ENCODE data around the gene NMUR1. TPM values are rescaled to one million over a fixed set of nuclear protein-coding genes. Genes with fewer than 3 reads are reported as not detected.
"Not testable (repeated sequence)": the region's sequence is repeated elsewhere in the genome, so short reads cannot be mapped to it uniquely, and the experiment has no call there.

NMUR1 gene, protein sequence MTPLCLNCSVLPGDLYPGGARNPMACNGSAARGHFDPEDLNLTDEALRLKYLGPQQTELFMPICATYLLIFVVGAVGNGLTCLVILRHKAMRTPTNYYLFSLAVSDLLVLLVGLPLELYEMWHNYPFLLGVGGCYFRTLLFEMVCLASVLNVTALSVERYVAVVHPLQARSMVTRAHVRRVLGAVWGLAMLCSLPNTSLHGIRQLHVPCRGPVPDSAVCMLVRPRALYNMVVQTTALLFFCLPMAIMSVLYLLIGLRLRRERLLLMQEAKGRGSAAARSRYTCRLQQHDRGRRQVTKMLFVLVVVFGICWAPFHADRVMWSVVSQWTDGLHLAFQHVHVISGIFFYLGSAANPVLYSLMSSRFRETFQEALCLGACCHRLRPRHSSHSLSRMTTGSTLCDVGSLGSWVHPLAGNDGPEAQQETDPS
- 0.10 and 0.22 TPM in 2 replicates for total RNA-seq (2014; rRNA removed; shearing (Covaris generic))

DNA sequence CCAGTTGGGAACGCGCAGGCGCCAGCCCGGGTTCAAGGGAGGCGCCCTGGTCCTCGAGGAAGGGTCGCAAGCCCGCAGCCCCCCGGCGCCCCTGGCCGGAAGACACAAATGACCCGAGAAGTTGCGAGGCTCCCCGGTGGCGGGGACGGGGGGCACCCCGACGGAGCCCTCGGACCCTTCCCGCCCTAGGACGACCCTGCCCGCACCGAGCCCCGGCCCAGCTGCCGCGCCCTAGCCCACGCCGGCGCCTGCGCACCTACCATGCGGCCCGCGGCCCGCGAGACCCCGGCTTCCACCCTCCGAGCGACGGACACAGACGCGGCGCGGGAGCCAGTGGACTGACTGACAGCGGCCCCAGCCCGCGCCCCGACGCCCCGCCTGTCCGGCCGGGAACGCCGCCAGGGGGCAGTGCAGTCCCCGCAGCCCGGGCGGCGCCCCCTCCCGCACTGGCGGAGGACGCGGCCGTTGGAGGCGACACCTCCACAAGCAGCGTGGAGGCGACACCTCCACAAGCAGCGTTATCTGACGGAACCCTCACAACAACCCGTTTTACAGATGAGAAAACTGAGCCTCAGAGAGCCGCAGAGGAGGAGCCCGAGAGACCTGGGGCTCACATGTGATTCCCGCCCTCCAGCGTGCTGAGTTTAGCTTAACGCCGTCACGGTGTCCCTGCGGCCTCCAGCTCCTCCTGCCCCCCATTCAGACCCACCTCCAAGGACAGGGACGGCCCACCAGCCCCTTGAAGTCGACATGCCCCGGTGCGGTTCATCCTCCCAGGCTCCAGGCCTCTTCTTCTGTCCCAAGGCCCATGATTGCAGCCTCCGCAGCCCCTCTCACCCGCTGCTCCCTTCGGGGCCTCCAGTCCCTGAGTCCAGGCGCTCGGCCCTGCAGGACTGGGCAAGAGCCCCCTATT lies at the start of gene NMUR1:
Gene NMUR1, minus strand, starts transcription at position 347 of the 913 bp plus-strand sequence. Its CDS starts 84 bp downstream, at position 263.
- Histone ChIP-seq H3K4me3 (ENCODE audit: insufficient read depth, low read depth, low read length) (peak within 1 kb of the TSS; percentile 40), H3K36me3 (replicated peaks; ENCODE audit: control insufficient read depth, insufficient read depth, low read length) (no peaks in the 10 kb centered on the region), H3K27me3 (ENCODE audit: control insufficient read depth, insufficient read depth, low read length) (peaks cover 12% of the 10 kb centered on the region)
- DNase-seq, result peak; percentile 97

DNA sequence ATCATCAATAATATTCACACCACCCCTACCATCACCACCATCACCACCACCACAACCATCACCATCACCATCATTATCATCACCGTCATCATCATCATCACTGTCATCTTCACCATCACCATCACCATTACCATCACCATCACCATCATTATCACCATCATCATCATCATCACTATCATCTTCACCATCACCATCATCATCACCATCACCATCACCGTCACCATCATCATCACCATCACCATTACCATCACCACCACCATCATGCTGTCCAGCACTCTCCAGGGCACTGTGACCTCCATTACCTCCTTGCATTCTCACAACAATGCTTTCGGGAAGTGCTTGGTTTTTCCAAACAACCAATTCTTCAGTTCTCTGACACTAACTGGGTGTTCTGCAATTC lies 49.3 kb upstream of the NMUR1 start:
- H3K36me3 ChIP-seq (replicated peaks; ENCODE audit: control insufficient read depth, insufficient read depth, low read length), result no peaks in the 10 kb centered on the region
- no peaks in the 10 kb centered on the region for H3K27me3 ChIP-seq (ENCODE audit: control insufficient read depth, insufficient read depth, low read length)
- DNase-seq, result no peak
- H3K4me3 ChIP-seq (ENCODE audit: insufficient read depth, low read depth, low read length), result no peak overlapping the region

DNA sequence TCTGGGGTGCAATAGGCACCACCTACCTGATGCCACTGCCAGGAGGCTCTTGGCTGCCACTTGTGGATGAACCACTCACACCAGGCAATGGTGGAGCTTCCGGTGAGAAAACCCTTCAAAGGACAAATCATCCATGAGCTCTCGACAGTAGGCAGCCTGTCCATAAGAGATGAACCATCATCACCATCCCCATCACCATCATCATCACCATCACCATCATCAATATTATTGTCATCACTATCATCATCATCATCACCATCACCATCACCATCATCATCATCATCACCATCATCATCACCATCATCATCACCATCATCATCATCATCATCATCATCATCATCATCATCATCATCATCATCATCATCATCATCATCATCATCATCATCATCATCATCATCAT lies 48.4 kb upstream of the NMUR1 start:
- not testable (repeated sequence) for H3K27me3 ChIP-seq (ENCODE audit: control insufficient read depth, insufficient read depth, low read length); DNase-seq; H3K36me3 ChIP-seq (replicated peaks; ENCODE audit: control insufficient read depth, insufficient read depth, low read length); H3K4me3 ChIP-seq (ENCODE audit: insufficient read depth, low read depth, low read length)

DNA sequence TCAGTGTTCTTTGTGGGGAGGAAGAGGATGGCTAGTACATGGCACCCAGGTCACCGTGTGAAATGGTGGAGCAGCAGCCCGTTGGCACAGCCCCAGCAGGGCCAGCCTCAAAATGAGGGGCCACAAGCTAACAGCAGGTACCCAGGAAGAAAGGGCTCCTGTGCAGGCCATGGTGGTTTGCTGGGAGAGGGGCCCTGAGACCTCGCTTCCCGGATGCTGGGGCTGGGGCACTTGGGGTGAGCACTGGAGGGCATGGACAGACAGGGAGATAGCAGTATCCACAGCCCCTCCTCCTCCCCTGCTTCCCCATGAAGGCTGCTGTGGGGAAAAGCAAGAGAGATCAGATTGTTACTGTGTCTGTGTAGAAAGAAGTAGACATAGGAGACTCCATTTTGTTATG lies 46.2 kb upstream of the NMUR1 start:
- DNase-seq, result no peak
- Histone ChIP-seq H3K36me3 (replicated peaks; ENCODE audit: control insufficient read depth, insufficient read depth, low read length) (no peaks in the 10 kb centered on the region), H3K27me3 (ENCODE audit: control insufficient read depth, insufficient read depth, low read length) (no peaks in the 10 kb centered on the region), H3K4me3 (ENCODE audit: insufficient read depth, low read depth, low read length) (no peak overlapping the region)

DNA sequence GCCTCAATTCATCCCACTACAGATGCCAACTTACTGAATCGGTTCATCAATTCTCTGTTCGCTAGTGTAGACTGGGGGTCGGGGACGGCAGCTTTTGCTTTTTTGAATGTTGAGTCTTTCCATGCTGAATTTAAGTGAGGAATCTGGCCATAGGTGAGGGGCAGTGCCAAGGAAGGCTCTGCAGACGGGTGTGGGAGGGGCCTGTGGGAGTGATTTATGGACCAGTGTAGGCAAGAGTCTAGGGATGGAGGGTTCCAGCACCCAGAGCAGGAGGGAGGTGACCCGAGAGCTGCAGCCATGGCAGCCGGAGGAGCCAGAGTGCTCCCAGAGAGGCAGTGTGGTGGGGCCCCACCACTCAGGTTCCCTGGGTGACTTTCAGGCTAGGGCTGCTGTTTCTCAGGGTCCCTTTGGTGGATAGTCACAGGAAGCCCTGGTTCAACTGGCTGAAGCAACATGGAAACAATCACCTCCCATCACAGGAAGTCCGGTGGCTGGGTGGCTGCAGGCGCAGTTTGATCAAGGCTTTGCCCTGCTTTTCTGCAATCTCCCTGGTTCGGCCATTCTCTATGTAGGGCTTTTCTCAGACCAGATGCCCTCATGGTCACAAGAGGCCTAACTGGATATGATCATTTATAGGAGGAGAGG lies 45.5 kb upstream of the NMUR1 start:
- DNase-seq, result no peak
- Histone ChIP-seq H3K36me3 (replicated peaks; ENCODE audit: control insufficient read depth, insufficient read depth, low read length) (no peaks in the 10 kb centered on the region), H3K27me3 (ENCODE audit: control insufficient read depth, insufficient read depth, low read length) (no peaks in the 10 kb centered on the region), H3K4me3 (ENCODE audit: insufficient read depth, low read depth, low read length) (no peak overlapping the region)

DNA sequence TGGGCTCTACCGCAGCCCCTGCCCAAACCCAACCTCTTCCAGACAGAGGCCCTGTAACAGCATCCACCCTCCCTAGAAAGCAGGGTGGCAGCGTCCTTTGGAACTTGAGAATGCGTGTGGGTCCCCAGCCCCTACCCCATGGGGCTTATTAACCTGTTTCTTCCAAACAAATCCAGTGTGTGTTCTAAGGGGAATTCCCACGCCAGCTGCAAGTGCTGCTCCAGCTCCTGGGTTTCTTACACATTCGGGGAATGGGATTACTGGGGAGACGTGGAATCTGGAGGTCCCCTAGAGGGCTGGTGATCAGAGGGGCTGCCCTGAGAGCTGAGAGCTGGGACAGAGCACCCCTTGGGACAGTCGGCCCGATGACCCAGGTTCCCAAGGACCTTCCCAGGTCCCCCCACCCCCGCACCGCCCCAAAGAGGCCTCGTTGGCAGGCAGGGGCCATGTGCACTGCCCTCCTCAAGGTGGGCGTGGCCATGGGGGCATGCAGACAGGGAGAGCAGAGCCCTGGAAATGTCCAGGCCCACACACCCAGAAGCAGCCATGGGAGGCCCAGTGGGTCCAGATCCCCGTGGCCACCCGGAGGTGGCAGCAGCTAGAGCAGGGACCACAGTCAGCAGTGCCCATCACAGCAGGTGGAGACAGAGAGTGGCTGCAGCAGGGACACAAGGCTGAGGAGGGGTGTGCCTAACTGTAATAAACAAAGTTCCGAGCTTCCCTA lies 43.6 kb upstream of the NMUR1 start:
- no peak overlapping the region for H3K4me3 ChIP-seq (ENCODE audit: insufficient read depth, low read depth, low read length)
- no peak for DNase-seq
- H3K36me3 ChIP-seq (replicated peaks; ENCODE audit: control insufficient read depth, insufficient read depth, low read length), result no peaks in the 10 kb centered on the region
- no peaks in the 10 kb centered on the region for H3K27me3 ChIP-seq (ENCODE audit: control insufficient read depth, insufficient read depth, low read length)

DNA sequence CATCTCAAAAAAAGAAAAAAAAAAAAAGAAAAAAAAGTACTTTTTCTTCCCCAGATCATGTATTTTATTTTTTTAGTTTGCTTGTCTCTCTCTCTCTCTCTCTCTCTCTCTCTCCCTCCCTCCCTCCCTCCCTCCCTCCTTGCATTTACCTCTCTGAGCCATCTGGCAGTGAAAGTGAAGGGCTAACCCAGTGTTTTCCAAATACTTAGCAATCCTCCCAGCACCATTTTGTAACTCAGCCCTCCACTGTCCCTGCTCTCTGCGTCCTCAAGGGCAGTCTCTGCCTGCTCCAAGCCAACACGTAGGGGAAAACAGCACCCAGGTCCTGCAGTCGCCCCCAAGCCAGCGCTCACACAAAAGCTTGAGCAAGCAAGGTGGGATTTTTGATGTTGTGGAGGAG lies 42.9 kb upstream of the NMUR1 start:
- no peak for DNase-seq
- no peak overlapping the region for H3K4me3 ChIP-seq (ENCODE audit: insufficient read depth, low read depth, low read length)
- H3K36me3 ChIP-seq (replicated peaks; ENCODE audit: control insufficient read depth, insufficient read depth, low read length), result no peaks in the 10 kb centered on the region
- H3K27me3 ChIP-seq (ENCODE audit: control insufficient read depth, insufficient read depth, low read length), result no peaks in the 10 kb centered on the region

DNA sequence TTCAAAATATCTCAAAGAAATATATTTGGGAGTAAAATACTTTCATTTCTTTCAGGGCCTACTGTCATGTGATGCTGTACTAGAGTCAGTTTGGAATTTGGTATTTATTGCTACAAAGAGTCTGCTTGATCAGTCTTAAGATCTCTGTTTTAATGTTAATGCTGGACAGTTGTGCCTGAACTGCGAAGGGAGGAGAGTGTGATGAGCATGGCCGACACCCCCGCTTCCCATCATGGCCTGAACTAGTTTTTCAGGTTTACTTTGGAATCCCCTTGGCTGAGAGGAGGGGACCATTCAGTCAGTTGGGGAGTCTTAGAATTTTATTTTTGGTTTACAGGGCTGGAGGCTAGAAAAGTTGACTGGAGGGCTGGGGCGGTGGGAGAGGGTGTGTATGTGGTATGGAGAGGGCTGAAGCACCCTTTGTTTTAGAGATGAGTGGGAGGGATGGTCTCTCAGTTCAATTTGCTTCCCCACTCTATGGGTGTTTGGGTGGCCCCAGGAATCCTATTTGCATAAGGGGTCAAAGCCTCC lies 41.5 kb upstream of the NMUR1 start:
- Histone ChIP-seq H3K4me3 (ENCODE audit: insufficient read depth, low read depth, low read length) (no peak overlapping the region), H3K36me3 (replicated peaks; ENCODE audit: control insufficient read depth, insufficient read depth, low read length) (no peaks in the 10 kb centered on the region), H3K27me3 (ENCODE audit: control insufficient read depth, insufficient read depth, low read length) (no peaks in the 10 kb centered on the region)
- no peak for DNase-seq

DNA sequence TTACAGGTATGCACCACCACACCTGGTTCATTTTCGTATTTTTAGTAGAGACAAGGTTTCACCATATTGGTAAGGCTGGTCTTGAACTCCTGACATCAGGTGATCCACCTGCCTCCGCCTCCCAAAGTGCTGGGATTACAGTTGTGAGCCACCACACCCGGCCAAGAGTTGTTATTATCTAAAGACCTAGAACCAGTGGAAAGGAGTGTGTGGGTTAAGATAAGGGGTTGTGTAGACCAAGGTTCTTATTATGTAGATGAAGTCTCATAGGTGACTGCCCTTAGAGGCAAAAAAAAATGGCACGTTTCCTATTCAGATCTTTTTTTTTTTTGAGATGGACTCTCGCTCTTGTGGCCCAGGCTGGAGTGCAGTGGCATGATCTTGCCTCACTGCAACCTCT lies 40.7 kb upstream of the NMUR1 start:
- not testable (repeated sequence) for H3K4me3 ChIP-seq (ENCODE audit: insufficient read depth, low read depth, low read length); DNase-seq; H3K36me3 ChIP-seq (replicated peaks; ENCODE audit: control insufficient read depth, insufficient read depth, low read length); H3K27me3 ChIP-seq (ENCODE audit: control insufficient read depth, insufficient read depth, low read length)

DNA sequence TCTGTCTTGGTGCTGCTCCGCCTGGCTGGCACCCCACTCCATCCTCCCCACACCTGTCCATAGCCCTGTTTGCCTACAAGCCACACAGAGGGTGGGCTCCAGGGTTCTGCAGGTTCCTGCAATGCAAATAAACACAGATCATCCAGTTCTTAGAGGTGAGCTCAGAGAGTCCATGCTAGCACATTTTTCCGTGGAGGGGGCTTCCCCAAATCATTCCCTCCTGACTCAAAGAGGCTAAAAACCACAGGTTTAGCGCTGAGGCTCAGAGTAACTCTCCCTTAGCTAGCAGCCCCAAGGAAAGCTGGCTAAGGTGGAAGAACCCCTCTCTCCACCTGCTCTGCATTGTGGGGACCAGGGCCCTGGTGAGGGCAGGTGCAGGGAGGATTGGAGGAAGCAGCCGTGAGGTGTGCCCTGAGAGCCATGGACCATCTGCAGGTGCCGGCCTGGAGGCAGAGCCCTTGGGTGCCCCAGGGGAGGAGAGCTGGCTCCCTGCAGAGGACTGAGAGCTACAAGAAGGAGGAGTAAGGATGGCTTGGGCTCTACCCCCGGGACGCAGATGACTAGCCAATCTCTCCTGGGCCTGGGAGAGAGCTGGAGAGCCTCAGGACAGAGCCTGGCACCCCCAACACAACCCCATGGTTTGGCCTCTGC lies 38.7 kb upstream of the NMUR1 start:
- H3K36me3 ChIP-seq (replicated peaks; ENCODE audit: control insufficient read depth, insufficient read depth, low read length), result no peaks in the 10 kb centered on the region
- no peak for DNase-seq
- no peak overlapping the region for H3K4me3 ChIP-seq (ENCODE audit: insufficient read depth, low read depth, low read length)
- H3K27me3 ChIP-seq (ENCODE audit: control insufficient read depth, insufficient read depth, low read length), result no peaks in the 10 kb centered on the region

DNA sequence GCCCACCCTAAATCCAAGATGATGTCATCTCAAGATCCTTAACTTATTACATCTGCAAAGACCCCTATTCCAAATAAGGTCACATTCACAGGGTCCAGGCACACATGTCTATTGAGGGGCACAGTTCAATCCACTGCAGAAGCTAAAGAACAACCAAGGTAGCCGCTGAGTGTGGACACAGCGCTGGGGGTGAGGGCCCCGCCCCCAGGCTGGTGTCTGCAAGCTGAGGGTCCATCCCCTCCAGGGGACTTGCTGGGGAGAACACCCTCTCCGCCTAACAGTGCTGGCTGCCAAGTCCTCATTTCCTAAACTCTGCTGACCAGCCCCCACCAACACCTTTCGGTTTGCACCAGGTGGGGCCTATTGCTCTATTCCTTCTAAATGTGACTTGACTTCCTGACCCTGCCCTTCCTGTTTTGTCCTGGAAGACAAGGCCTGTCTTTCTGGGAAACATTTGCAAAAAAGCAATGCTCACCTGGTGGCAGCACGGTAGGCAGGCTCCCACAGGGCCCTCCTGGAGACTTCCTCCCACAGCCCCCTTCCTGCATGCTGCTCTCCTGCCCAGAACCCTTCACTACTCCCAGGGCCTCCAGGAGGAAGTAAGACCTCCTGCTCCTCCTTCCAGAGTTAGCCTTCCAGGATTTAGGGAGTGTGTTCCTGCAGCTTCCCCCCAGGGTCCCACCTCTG lies 38.0 kb upstream of the NMUR1 start:
- H3K4me3 ChIP-seq (ENCODE audit: insufficient read depth, low read depth, low read length), result no peak overlapping the region
- no peaks in the 10 kb centered on the region for H3K36me3 ChIP-seq (replicated peaks; ENCODE audit: control insufficient read depth, insufficient read depth, low read length)
- H3K27me3 ChIP-seq (ENCODE audit: control insufficient read depth, insufficient read depth, low read length), result no peaks in the 10 kb centered on the region
- DNase-seq, result no peak

DNA sequence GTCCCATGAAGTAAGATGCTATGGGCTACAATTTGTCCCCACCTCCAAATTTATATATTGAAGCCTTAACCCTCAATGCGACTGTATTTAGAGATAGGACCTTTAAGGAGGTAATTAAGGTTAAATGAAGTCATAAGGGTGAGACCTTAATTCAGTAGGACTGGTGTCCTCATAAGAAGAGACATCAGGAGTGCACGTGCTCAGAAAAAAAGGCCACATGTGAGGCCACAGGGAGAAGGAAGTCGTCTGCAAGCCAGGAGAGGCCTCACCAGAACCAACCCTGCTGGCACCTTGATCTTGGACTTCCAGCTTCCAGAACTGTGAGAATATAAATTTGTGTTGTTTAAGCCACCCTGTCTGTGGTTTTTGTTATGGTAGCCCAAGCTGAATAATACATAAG lies 36.9 kb upstream of the NMUR1 start:
- DNase-seq, result no peak
- Histone ChIP-seq H3K4me3 (ENCODE audit: insufficient read depth, low read depth, low read length) (no peak overlapping the region), H3K36me3 (replicated peaks; ENCODE audit: control insufficient read depth, insufficient read depth, low read length) (no peaks in the 10 kb centered on the region), H3K27me3 (ENCODE audit: control insufficient read depth, insufficient read depth, low read length) (no peaks in the 10 kb centered on the region)

DNA sequence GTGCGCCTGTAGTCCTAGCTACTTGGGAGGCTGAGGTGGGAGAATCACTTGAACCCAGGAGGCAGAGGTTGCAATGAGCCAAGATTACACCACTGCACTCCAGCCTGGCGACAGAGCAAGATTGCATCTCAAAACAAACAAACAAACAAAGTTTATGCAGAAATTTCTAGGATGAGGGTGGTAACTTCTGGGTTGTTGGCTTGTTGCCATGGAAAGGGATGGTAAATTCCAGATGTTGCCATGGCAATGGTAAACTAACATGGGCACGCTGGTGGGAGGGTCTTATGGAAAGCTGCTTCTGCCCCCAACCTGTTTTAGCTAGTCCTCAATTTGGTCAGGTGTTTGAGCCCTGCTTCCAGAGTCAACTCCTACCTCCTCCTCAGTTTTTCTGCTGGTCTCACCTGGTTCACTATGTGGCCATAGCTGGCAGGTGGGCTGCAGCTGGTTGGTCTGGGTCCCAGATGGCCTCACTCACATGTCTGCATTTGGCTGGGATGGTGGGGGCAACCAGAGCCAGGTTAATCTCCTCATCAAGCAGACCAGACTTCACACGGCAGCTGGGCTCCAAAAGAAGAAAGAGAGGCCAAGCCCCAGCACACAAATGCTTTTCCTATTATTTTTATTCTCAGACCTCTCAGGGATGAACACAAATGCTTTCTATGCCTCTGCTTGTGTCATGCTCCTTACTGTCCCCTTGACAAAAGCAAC lies 35.8 kb upstream of the NMUR1 start:
- no peak for DNase-seq
- Histone ChIP-seq H3K36me3 (replicated peaks; ENCODE audit: control insufficient read depth, insufficient read depth, low read length) (no peaks in the 10 kb centered on the region), H3K27me3 (ENCODE audit: control insufficient read depth, insufficient read depth, low read length) (no peaks in the 10 kb centered on the region), H3K4me3 (ENCODE audit: insufficient read depth, low read depth, low read length) (no peak overlapping the region)

All from H7 (cell line).